ENCODE measurements around the gene ZNRD2. TPM values are rescaled to one million over a fixed set of nuclear protein-coding genes. Genes with fewer than 3 reads are reported as not detected.

Gene ZNRD2
- total RNA-seq, 1 experiment from 2014 or later: 61.2 TPM

DNA sequence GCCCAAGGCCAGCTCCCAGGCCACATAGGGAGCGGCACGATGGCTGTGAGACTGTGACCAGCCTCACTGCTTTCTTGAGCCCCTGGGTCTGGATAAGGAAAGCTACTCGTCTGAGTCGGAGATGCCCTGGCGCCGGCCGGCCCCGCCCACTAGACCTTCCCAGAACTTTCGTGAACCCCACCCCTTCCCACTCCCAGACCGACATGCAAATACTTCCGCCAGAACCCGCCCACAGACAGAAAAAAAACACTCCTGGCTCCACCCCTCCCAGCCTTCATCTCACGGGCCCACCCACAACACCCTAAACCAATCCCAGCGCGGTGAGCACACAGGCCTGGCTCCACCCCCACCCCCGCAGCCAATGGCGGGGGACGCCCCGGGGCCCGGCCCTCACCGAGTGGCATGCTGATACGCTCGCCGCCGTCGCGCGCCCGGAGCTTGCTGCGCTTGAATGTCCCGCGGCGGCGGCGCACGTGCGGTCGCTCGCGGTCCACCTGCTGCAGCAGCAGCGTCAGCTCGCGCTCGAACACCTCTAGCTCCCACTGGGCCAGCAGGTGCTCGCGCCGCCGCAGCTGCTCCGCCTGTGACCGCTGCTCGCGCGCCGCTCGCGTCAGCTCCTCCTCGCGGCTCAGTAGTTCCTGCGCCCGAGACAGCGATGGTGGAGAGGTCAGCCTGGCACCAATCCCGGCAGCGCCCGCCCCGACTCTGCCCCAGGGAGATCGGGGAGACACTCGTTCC is 36.8 kb downstream of the ZNRD2 start:
- H3K9me3 ChIP-seq (ENCODE audit: control insufficient read depth, insufficient read depth, low read depth, low read length): no peaks in the 10 kb centered on the region
- no peaks in the 10 kb centered on the region for H3K27me3 ChIP-seq (ENCODE audit: control insufficient read depth, insufficient read depth, low read length)
- DNase-seq (ENCODE audit: low read depth, low spot score) (no peak), ATAC-seq (peak; percentile 70)
- H3K4me3 ChIP-seq (ENCODE audit: low read depth in 2 of 2, low read length in 2 of 2): no peak overlapping the region
- TF ChIP-seq SIN3A (IDR thresholded peaks at IDR 0.05; ENCODE audit: borderline replicate concordance, insufficient read depth, low read depth, low read length) (no peak), POLR2AphosphoS5 (IDR thresholded peaks at IDR 0.05; ENCODE audit: low read depth, low read length) (no peak), TCF7L2 (IDR thresholded peaks at IDR 0.05; ENCODE audit: low read depth, low read length) (no peak), REST (IDR thresholded peaks at IDR 0.05; ENCODE audit: insufficient read depth in 1 of 2, low read depth in 2 of 2, low read length in 1 of 2) (no peak)
- TF ChIP-seq, protein P1, sequence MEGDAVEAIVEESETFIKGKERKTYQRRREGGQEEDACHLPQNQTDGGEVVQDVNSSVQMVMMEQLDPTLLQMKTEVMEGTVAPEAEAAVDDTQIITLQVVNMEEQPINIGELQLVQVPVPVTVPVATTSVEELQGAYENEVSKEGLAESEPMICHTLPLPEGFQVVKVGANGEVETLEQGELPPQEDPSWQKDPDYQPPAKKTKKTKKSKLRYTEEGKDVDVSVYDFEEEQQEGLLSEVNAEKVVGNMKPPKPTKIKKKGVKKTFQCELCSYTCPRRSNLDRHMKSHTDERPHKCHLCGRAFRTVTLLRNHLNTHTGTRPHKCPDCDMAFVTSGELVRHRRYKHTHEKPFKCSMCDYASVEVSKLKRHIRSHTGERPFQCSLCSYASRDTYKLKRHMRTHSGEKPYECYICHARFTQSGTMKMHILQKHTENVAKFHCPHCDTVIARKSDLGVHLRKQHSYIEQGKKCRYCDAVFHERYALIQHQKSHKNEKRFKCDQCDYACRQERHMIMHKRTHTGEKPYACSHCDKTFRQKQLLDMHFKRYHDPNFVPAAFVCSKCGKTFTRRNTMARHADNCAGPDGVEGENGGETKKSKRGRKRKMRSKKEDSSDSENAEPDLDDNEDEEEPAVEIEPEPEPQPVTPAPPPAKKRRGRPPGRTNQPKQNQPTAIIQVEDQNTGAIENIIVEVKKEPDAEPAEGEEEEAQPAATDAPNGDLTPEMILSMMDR (IDR thresholded peaks at IDR 0.05): no peak
- ChIA-PET POLR2A (interaction anchor here (0.6 kb wide), 1 partner anchor 99 kb away, joined by 11 read pairs; no protein-coding TSS in a partner anchor), CTCF (interaction anchor here (1.1 kb wide), 1 partner anchor 13 kb away, joined by 3 read pairs; no protein-coding TSS in a partner anchor)
- intact Hi-C loops (cut with micrococcal nuclease; ENCODE audit: unreplicated experiment): no loop called here
- in situ Hi-C loops (cut with HindIII; ENCODE audit: low pct_unique_long_range_greater_than_20kb, low sequenced_read_pairs): no loop called here
- BruUV-seq (replicated peaks): no TSS peak
- H3K4me1 ChIP-seq (ENCODE audit: control insufficient read depth, insufficient read depth, low read length): peaks cover 21% of the 10 kb centered on the region
- H3K27ac ChIP-seq (ENCODE audit: low read length): no peak overlapping the region
- H3K36me3 ChIP-seq (ENCODE audit: control insufficient read depth, insufficient read depth, low read length): peaks cover 11% of the 10 kb centered on the region; the same call in 1 of the 2 replicates

GRCh38 chr11:65607614-65608426 is 37.5 kb downstream of the ZNRD2 start:
- ChIA-PET CTCF (interaction anchor here (1.1 kb wide), 1 partner anchor 14 kb away, joined by 3 read pairs; no protein-coding TSS in a partner anchor), POLR2A (interaction anchor here (0.6 kb wide), 1 partner anchor 100 kb away, joined by 11 read pairs; no protein-coding TSS in a partner anchor)
- Histone ChIP-seq H3K4me1 (ENCODE audit: control insufficient read depth, insufficient read depth, low read length) (peaks cover 28% of the 10 kb centered on the region), H3K9me3 (ENCODE audit: control insufficient read depth, insufficient read depth, low read depth, low read length) (no peaks in the 10 kb centered on the region), H3K36me3 (ENCODE audit: control insufficient read depth, insufficient read depth, low read length) (peaks cover 11% of the 10 kb centered on the region; the same call in 1 of the 2 replicates), H3K27ac (ENCODE audit: low read length) (no peak overlapping the region), H3K27me3 (ENCODE audit: control insufficient read depth, insufficient read depth, low read length) (no peaks in the 10 kb centered on the region), H3K4me3 (ENCODE audit: low read depth in 2 of 2, low read length in 2 of 2) (no peak overlapping the region)
- in situ Hi-C loops (cut with HindIII; ENCODE audit: low pct_unique_long_range_greater_than_20kb, low sequenced_read_pairs) (no loop called here), intact Hi-C loops (cut with micrococcal nuclease; ENCODE audit: unreplicated experiment) (no loop called here)
- no TSS peak for BruUV-seq (replicated peaks)
- TF ChIP-seq REST (IDR thresholded peaks at IDR 0.05; ENCODE audit: insufficient read depth in 1 of 2, low read depth in 2 of 2, low read length in 1 of 2) (no peak), SIN3A (IDR thresholded peaks at IDR 0.05; ENCODE audit: borderline replicate concordance, insufficient read depth, low read depth, low read length) (no peak), TCF7L2 (IDR thresholded peaks at IDR 0.05; ENCODE audit: low read depth, low read length) (no peak), POLR2AphosphoS5 (IDR thresholded peaks at IDR 0.05; ENCODE audit: low read depth, low read length) (no peak)
- TF ChIP-seq, protein P1 (IDR thresholded peaks at IDR 0.05): no peak
- ATAC-seq: no peak
- no peak for DNase-seq (ENCODE audit: low read depth, low spot score)
